Measurements from ENCODE around the gene MYH11.

DNA sequence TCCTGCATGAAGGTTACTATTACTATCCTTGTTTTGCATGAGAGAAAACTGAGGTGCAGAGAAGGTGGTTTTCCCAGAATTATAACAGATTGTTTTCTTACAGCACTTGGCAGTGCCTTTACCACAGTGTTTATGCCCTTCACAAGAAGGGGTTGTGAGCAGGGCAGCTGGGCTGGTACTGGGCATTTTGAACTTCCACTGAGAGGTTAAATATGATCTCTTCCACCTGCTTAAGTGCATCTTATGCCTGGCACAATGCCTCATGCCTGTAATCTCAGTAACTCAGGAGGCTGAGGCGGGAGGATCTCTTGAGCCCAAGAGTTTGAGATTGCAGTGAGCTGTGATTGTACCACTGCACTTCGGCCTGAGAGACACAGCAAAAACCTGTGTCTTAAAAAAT, 170.5 kb downstream of the MYH11 start:
- TF ChIP-seq CTCF (IDR thresholded peaks at IDR 0.05; ENCODE audit: poor library complexity, severe bottlenecking) (no peak), REST (IDR thresholded peaks at IDR 0.05; ENCODE audit: borderline replicate concordance) (no peak), EZH2 (IDR thresholded peaks at IDR 0.05; ENCODE audit: borderline replicate concordance, insufficient read depth, low read length, poor library complexity, severe bottlenecking) (no peak), POLR2AphosphoS5 (IDR thresholded peaks at IDR 0.05) (no peak), TAF1 (IDR thresholded peaks at IDR 0.05; ENCODE audit: low read depth) (no peak), EP300 (conservative IDR thresholded peaks at IDR 0.05; ENCODE audit: poor library complexity, severe bottlenecking) (no peak), SMC3 (conservative IDR thresholded peaks at IDR 0.05; ENCODE audit: poor library complexity) (no peak)

All from neural cell (in vitro differentiated cells).